ENCODE results near the gene HIVEP2. TPM values are rescaled to one million over a fixed set of nuclear protein-coding genes. Genes with fewer than 3 reads are reported as not detected.

HIVEP2 gene
- total RNA-seq, 1 experiment from 2014 or later: 9.1 TPM

- Histone ChIP-seq H3K9ac (ENCODE audit: low read length) (no peak overlapping the region), H3K4me2 (ENCODE audit: low read length) (no peak overlapping the region), H3K27ac (ENCODE audit: low read length) (no peak overlapping the region), H3K36me3 (ENCODE audit: low read depth, low read length) (no peaks in the 10 kb centered on the region), H2AFZ (ENCODE audit: low read length) (no peak overlapping the region), H3K79me2 (ENCODE audit: low read length) (no peaks in the 10 kb centered on the region), H3K4me3 (ENCODE audit: low read length) (no peak overlapping the region), H3K9me2 (replicated peaks; ENCODE audit: low read length) (no peaks in the 10 kb centered on the region), H3K9me3 (ENCODE audit: low read length) (no peaks in the 10 kb centered on the region), H3F3A (ENCODE audit: low read length, unreplicated experiment) (no peaks in the 10 kb centered on the region), H3K27me3 (ENCODE audit: low read length) (no peaks in the 10 kb centered on the region), H4K20me1 (ENCODE audit: low read length) (no peaks in the 10 kb centered on the region), H3K4me1 (ENCODE audit: insufficient read depth, low read length) (no peaks in the 10 kb centered on the region)
- intact Hi-C loops (cut with micrococcal nuclease): no loop called here
- ChIA-PET POLR2A (ENCODE audit: unreplicated experiment) (no interaction called here), CTCF (no interaction called here)
- no TSS peak for BruUV-seq (replicated peaks)
- TF ChIP-seq EZH2phosphoT487 (IDR thresholded peaks at IDR 0.05; ENCODE audit: borderline replicate concordance, low read length) (no peak), CTCF (conservative IDR thresholded peaks at IDR 0.05; ENCODE audit: low read depth, low read length) (no peak), EZH2 (IDR thresholded peaks at IDR 0.05; ENCODE audit: low read length, unreplicated experiment) (no peak)
- DNase-seq (no peak), ATAC-seq (no peak)
Observed at GRCh38 chr6:142713959-142714358, 231.0 kb downstream of the HIVEP2 start.

- Histone ChIP-seq H3K27ac (ENCODE audit: low read length) (no peak overlapping the region), H3K9me3 (ENCODE audit: low read length) (no peaks in the 10 kb centered on the region), H3K9me2 (replicated peaks; ENCODE audit: low read length) (no peaks in the 10 kb centered on the region), H3F3A (ENCODE audit: low read length, unreplicated experiment) (no peaks in the 10 kb centered on the region), H3K4me1 (ENCODE audit: insufficient read depth, low read length) (no peaks in the 10 kb centered on the region), H3K9ac (ENCODE audit: low read length) (no peak overlapping the region), H3K4me3 (ENCODE audit: low read length) (no peak overlapping the region), H2AFZ (ENCODE audit: low read length) (no peak overlapping the region), H3K27me3 (ENCODE audit: low read length) (no peaks in the 10 kb centered on the region), H4K20me1 (ENCODE audit: low read length) (no peaks in the 10 kb centered on the region), H3K79me2 (ENCODE audit: low read length) (no peaks in the 10 kb centered on the region), H3K4me2 (ENCODE audit: low read length) (no peak overlapping the region), H3K36me3 (ENCODE audit: low read depth, low read length) (no peaks in the 10 kb centered on the region)
- intact Hi-C loops (cut with micrococcal nuclease): no loop called here
- CTCF ChIA-PET: no interaction called here
- POLR2A ChIA-PET (ENCODE audit: unreplicated experiment): no interaction called here
- DNase-seq (no peak), ATAC-seq (no peak)
- no peak for TF ChIP-seq CTCF (conservative IDR thresholded peaks at IDR 0.05; ENCODE audit: low read depth, low read length)
- no peak for TF ChIP-seq EZH2phosphoT487 (IDR thresholded peaks at IDR 0.05; ENCODE audit: borderline replicate concordance, low read length)
- TF ChIP-seq EZH2 (IDR thresholded peaks at IDR 0.05; ENCODE audit: low read length, unreplicated experiment): no peak
- BruUV-seq (replicated peaks): no TSS peak
Observed at GRCh38 chr6:142712231-142712630, 232.7 kb downstream of the HIVEP2 start.

- no peaks in the 10 kb centered on the region for H3K9me3 ChIP-seq (ENCODE audit: low read length)
- POLR2A ChIA-PET (ENCODE audit: unreplicated experiment): no interaction called here
- intact Hi-C loops (cut with micrococcal nuclease): no loop called here
- no peak for TF ChIP-seq CTCF (conservative IDR thresholded peaks at IDR 0.05; ENCODE audit: low read depth, low read length)
- TF ChIP-seq EZH2 (IDR thresholded peaks at IDR 0.05; ENCODE audit: low read length, unreplicated experiment): no peak
- TF ChIP-seq EZH2phosphoT487 (IDR thresholded peaks at IDR 0.05; ENCODE audit: borderline replicate concordance, low read length): no peak
- H2AFZ ChIP-seq (ENCODE audit: low read length): no peak overlapping the region
- no peak overlapping the region for H3K27ac ChIP-seq (ENCODE audit: low read length)
- H3K27me3 ChIP-seq (ENCODE audit: low read length): no peaks in the 10 kb centered on the region
- H3K79me2 ChIP-seq (ENCODE audit: low read length): no peaks in the 10 kb centered on the region
- no peak overlapping the region for H3K4me3 ChIP-seq (ENCODE audit: low read length)
- H3K9ac ChIP-seq (ENCODE audit: low read length): no peak overlapping the region
- BruUV-seq (replicated peaks): no TSS peak
- CTCF ChIA-PET: no interaction called here
- no peaks in the 10 kb centered on the region for H4K20me1 ChIP-seq (ENCODE audit: low read length)
- no peaks in the 10 kb centered on the region for H3F3A ChIP-seq (ENCODE audit: low read length, unreplicated experiment)
- H3K36me3 ChIP-seq (ENCODE audit: low read depth, low read length): no peaks in the 10 kb centered on the region
- no peaks in the 10 kb centered on the region for H3K9me2 ChIP-seq (replicated peaks; ENCODE audit: low read length)
- no peaks in the 10 kb centered on the region for H3K4me1 ChIP-seq (ENCODE audit: insufficient read depth, low read length)
- no peak overlapping the region for H3K4me2 ChIP-seq (ENCODE audit: low read length)
- no peak for DNase-seq
- no peak for ATAC-seq
Observed at GRCh38 chr6:142708651-142709050, 236.3 kb downstream of the HIVEP2 start.

Measured in PC-3 (cell line).